Heart right ventricle (tissue), 16 donors: Measurements from ENCODE around the gene BMS1. TPM values are rescaled to one million over a fixed set of nuclear protein-coding genes. Genes with fewer than 3 reads are reported as not detected.

ENCODE experiments used
- ATAC-seq, 8 donors: fragments of 200-7000 bp; cut with Tn5 transposase; one replicate each; pipeline ENCODE4 v1.9.1; 2020; ENCODE audit warnings: mild to moderate bottlenecking in 8 of 8, moderate library complexity in 8 of 8, moderate number of reproducible peaks in 1 of 8
- DNase-seq, 2 donors: peaks; one replicate each; pipeline ENCODE4 v3.0.0-alpha.2; 2020
- H3K27ac ChIP-seq, 10 donors: fragments of 200-600 bp; sonication (generic) in 2 of 10; one replicate each; pipeline versions ENCODE4 v1.5.0 to v1.8.0; 2020 to 2022; ENCODE audit warnings: mild to moderate bottlenecking in 3 of 10
- H3K27me3 ChIP-seq, 7 donors: fragments of 200-600 bp; one replicate each; pipeline ENCODE4 v1.8.0; 2021 to 2022; ENCODE audit warnings: mild to moderate bottlenecking in 2 of 7
- H3K36me3 ChIP-seq, 9 donors: fragments of 200-600 bp; sonication (generic) in 1 of 9; one replicate each; pipeline versions ENCODE4 v1.5.0 to v1.8.0; 2020 to 2022; ENCODE audit warnings: mild to moderate bottlenecking in 2 of 9
- H3K4me1 ChIP-seq, 9 donors: fragments of 200-600 bp; sonication (generic) in 1 of 9; one replicate each; pipeline versions ENCODE4 v1.5.0 to v1.8.0; 2020 to 2022; ENCODE audit warnings: mild to moderate bottlenecking in 4 of 9
- H3K4me3 ChIP-seq, 10 donors: fragments of 200-600 bp; sonication (generic) in 2 of 10; one replicate each; pipeline versions ENCODE4 v1.5.0 to v1.8.0; 2020 to 2022; ENCODE audit warnings: mild to moderate bottlenecking in 7 of 10, moderate library complexity in 2 of 10
- H3K9me3 ChIP-seq, 11 donors: fragments of 200-600 bp in 10 of 11; sonication (generic) in 2 of 11; one replicate each; pipeline versions ENCODE4 v1.5.0 to v1.8.0; 2013 to 2022; ENCODE audit warnings: mild to moderate bottlenecking in 2 of 11, control low read depth in 1 of 11, moderate library complexity in 1 of 11
- WGBS, 2 donors: extraction: QIAGEN DNeasy Blood & Tissue Kit; methylation state at CpG; one replicate each; pipeline ENCODE4 v1.1.7; 2013; ENCODE audit warnings: inconsistent platforms in 1 of 2; 5-methylcytosine and 5-hydroxymethylcytosine counted together
- intact Hi-C, 10 donors: fragments of 100-400 bp; cut with DNase I; formaldehyde crosslinking; loops; one replicate each; pipeline versions ENCODE4 v1.11.1 to v1.14.2; 2022
- polyA plus RNA-seq, 2 donors: library from polyadenylated mRNA; stranded (reverse); fragments of 200-250 nt; gene quantifications; one replicate each; pipeline ENCODE4 v1.2.3, GENCODE V29; 2013
- total RNA-seq, 10 donors: library from RNA; stranded (reverse); fragmentation: NEBNext Ultra II Directional in 3 of 10; extraction: Animal tissue kit (Norgen Biotek cat#: 25700) in 3 of 10; gene quantifications; one replicate each; pipeline versions ENCODE4 v1.2.1 to v1.2.4, GENCODE V29; 2021 to 2023
- TF ChIP-seq, protein P1 (sequence below), 9 donors: fragments of 200-600 bp; sonication (generic) in 2 of 9; IDR thresholded peaks; one replicate each; pipeline versions ENCODE4 v1.5.0 to v1.8.0; 2021 to 2022; ENCODE audit warnings: antibody characterized with exemption in 9 of 9, mild to moderate bottlenecking in 5 of 9, moderate library complexity in 1 of 9
- donor health status: Arrhythmogenic right ventricular cardiomyopathy.
- donor health status: ischemic (EF 13 %, LVEDD 7.1; RV severe dilation, severe dysfunction).
- donor health status: healthy with polysubstance abuse.
- donor health status: DM: no; HTN: yes; CAD: no.
- donor health status: DM: no; HTN: no; CAD: no.
- donor health status: ischemic (EF 25% LVEDD 6.9; RV normal size, moderate dysfunction).
- donor health status: ischemic (EF 25% LVEDD 5.7; RV mildly dilated, moderate dysfunction).
- donor health status: healthy.
- donor health status: DM: yes; HTN: yes; CAD: no.
- donor health status: Ischemic cardiomyopathy.
- donor health status: ischemic (EF 35%, LVEDD 5.7; RV mildly dilated, moderate dysfunction).
- donor health status: nonischemic (EF 11% LVEDD 7.7; RV severe dilation, severe dysfunction).
- donor health status: DM: yes; HTN: yes; CAD: no.
- donor health status: PGD.
- donor health status: ischemic (EF 29% LVEDD 5.4; RV normal size, mild dysfunction).
- donor health status: nonischemic (EF 23%, LVEDD 6.1; RV moderate dilation, normal function).

BMS1 gene
- total and polyA plus RNA-seq, 12 donors, result 8.0 to 16.5 (median 13.2) TPM

DNA sequence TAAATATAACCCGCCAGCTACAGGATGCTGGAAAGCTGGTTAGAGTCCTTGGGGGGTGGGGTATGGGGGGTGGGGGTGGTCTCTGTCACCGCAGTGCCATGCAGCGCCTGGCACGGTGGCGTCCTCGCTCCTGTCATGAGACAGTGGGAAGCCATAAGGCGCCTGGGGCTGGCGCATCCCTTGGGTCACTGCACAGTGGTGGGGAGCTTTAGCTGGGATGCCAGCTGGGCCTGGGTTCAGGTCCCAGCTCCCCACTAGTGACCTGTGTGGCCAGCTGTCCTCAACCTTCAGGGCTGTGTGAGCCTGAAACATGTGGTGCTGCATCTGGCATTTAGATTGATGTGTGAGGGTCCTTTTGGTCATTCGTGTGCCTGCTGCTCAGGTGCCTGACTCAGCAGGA, 93.9 kb downstream of the BMS1 start:
- Histone ChIP-seq H3K27me3 (peaks cover 0 to 54% (median 24%) of the 10 kb centered on the region in 7 donors), H3K9me3 (peaks cover 0 to under 1% (median 0%) of the 10 kb centered on the region in 11 donors), H3K4me3 (no peak overlapping the region), H3K36me3 (no peaks in the 10 kb centered on the region), H3K4me1 (peaks cover 0 to 20% (median 7%) of the 10 kb centered on the region in 9 donors), H3K27ac (no peak overlapping the region)
- no peak for ATAC-seq
- no peak for DNase-seq
- TF ChIP-seq, protein P1, sequence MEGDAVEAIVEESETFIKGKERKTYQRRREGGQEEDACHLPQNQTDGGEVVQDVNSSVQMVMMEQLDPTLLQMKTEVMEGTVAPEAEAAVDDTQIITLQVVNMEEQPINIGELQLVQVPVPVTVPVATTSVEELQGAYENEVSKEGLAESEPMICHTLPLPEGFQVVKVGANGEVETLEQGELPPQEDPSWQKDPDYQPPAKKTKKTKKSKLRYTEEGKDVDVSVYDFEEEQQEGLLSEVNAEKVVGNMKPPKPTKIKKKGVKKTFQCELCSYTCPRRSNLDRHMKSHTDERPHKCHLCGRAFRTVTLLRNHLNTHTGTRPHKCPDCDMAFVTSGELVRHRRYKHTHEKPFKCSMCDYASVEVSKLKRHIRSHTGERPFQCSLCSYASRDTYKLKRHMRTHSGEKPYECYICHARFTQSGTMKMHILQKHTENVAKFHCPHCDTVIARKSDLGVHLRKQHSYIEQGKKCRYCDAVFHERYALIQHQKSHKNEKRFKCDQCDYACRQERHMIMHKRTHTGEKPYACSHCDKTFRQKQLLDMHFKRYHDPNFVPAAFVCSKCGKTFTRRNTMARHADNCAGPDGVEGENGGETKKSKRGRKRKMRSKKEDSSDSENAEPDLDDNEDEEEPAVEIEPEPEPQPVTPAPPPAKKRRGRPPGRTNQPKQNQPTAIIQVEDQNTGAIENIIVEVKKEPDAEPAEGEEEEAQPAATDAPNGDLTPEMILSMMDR (IDR thresholded peaks at IDR 0.05), result no peak
- WGBS, 2 donors, result 88 to 91% methylated on average over 9 of the region's 9 CpGs
- intact Hi-C loops, result loop anchor here in 2 of 10 donors (10.0 kb wide), 2 partner anchors 198 to 208 kb away; partner anchors contain the start of gene RET (in 1 of the 2)

- no peak overlapping the region for H3K27ac ChIP-seq
- no peaks in the 10 kb centered on the region for H3K36me3 ChIP-seq
- H3K4me1 ChIP-seq, result peaks cover 0 to 15% (median 2%) of the 10 kb centered on the region in 9 donors
- TF ChIP-seq, protein P1 (IDR thresholded peaks at IDR 0.05), result no peak
- intact Hi-C loops, result loop anchor here in 2 of 10 donors (10.0 kb wide), 2 partner anchors 198 to 208 kb away; partner anchors contain the start of gene RET (in 1 of the 2)
- peaks cover 0 to 5% (median 0%) of the 10 kb centered on the region in 11 donors for H3K9me3 ChIP-seq
- H3K27me3 ChIP-seq, result peaks cover 0 to 54% (median 24%) of the 10 kb centered on the region in 7 donors
- H3K4me3 ChIP-seq, result no peak overlapping the region
- 90 to 91% methylated on average over 6 of the region's 6 CpGs for WGBS, 2 donors
- no peak for ATAC-seq
- no peak for DNase-seq
These were observed 94.3 kb downstream of the BMS1 start for GRCh38 chr10:42876945-42877344.

GRCh38 chr10:42877496-42878030, 95.0 kb downstream of the BMS1 start:
- no peak for DNase-seq
- ATAC-seq, result no peak
- intact Hi-C loops, result loop anchor here in 2 of 10 donors (10.0 kb wide), 2 partner anchors 197 to 207 kb away; partner anchors contain the start of gene RET (in 1 of the 2)

GRCh38 chr10:42878134-42878820, 95.7 kb downstream of the BMS1 start:
- intact Hi-C loops, result loop anchor here in 2 of 10 donors (10.0 kb wide), 2 partner anchors 197 to 207 kb away; partner anchors contain the start of gene RET (in 1 of the 2)
- no peak for ATAC-seq
- Histone ChIP-seq H3K27ac (no peak overlapping the region), H3K4me1 (peaks cover 0 to 10% (median 0%) of the 10 kb centered on the region in 9 donors), H3K27me3 (peaks cover 0 to 51% (median 24%) of the 10 kb centered on the region in 7 donors), H3K4me3 (no peak overlapping the region), H3K36me3 (no peaks in the 10 kb centered on the region), H3K9me3 (peaks cover 0 to 18% (median 3%) of the 10 kb centered on the region in 11 donors)
- no peak for DNase-seq
- TF ChIP-seq, protein P1 (IDR thresholded peaks at IDR 0.05), result no peak
- 87 to 88% methylated on average over 13 of the region's 13 CpGs for WGBS, 2 donors

More at GRCh38 chr10:42877496-42878030, 95.0 kb downstream of the BMS1 start:
- Histone ChIP-seq H3K9me3 (peaks cover 0 to 11% (median 3%) of the 10 kb centered on the region in 11 donors), H3K36me3 (no peaks in the 10 kb centered on the region), H3K27me3 (peaks cover 0 to 51% (median 24%) of the 10 kb centered on the region in 7 donors), H3K4me3 (no peak overlapping the region), H3K27ac (no peak overlapping the region), H3K4me1 (peaks cover 0 to 10% (median 0%) of the 10 kb centered on the region in 9 donors)
- TF ChIP-seq, protein P1 (IDR thresholded peaks at IDR 0.05), result no peak
- 78 to 79% methylated on average over 4 of the region's 4 CpGs for WGBS, 2 donors
